OCI-LY3 (cell line): Measurements from ENCODE around the gene MAP4K2.

ENCODE experiments used
- H2AFZ ChIP-seq: fragments of 200-600, 300-600 bp; shearing (Covaris generic); 2 replicates; pipeline ENCODE4 v1.6.0; 2014; ENCODE audit warnings: antibody characterized with exemption, low read depth, low read length
- H3K27ac ChIP-seq: fragments of 200-600, 300-600 bp; sonication (generic); 2 replicates; pipeline ENCODE4 v1.5.1; 2014; ENCODE audit warnings: mild to moderate bottlenecking, low read length, moderate library complexity, mixed read lengths
- H3K27me3 ChIP-seq: fragments of 200-600, 300-600 bp; sonication (generic); 2 replicates; pipeline ENCODE4 v1.6.1; 2014; ENCODE audit warnings: low read depth, low read length, mixed read lengths
- H3K36me3 ChIP-seq: fragments of 200-600, 300-600 bp; sonication (generic); replicated peaks from 2 replicates; pipeline ENCODE3; 2014; ENCODE audit warnings: low read depth, low read length, mixed read lengths
- H3K4me1 ChIP-seq: fragments of 300-600, 200-600 bp; sonication (generic); 2 replicates; pipeline ENCODE4 v1.6.1; 2014; ENCODE audit warnings: low read length, mixed read lengths
- H3K4me2 ChIP-seq: fragments of 200-600, 300-600 bp; sonication (generic); 2 replicates; pipeline ENCODE4 v1.6.1; 2014; ENCODE audit warnings: low read length, mixed read lengths
- H3K4me3 ChIP-seq: fragments of 300-600, 200-600 bp; sonication (generic); 2 replicates; pipeline ENCODE4 v1.5.1; 2014; ENCODE audit warnings: antibody characterized with exemption, mild to moderate bottlenecking, low read length, moderate library complexity
- H3K79me2 ChIP-seq: fragments of 300-600, 200-600 bp; shearing (Covaris generic); 2 replicates; pipeline ENCODE4 v1.6.1; 2014; ENCODE audit warnings: mild to moderate bottlenecking, low read length, mixed read lengths
- H3K9ac ChIP-seq: fragments of 300-600, 200-600 bp; shearing (Covaris generic); 2 replicates; pipeline ENCODE4 v1.6.0; 2014; ENCODE audit warnings: mild to moderate bottlenecking, low read length, moderate library complexity
- H3K9me3 ChIP-seq: fragments of 200-600, 300-600 bp; shearing (Covaris generic); 2 replicates; pipeline ENCODE4 v1.6.1; 2014; ENCODE audit warnings: low read length, mixed read lengths; ENCODE audit not compliant: insufficient read depth
- H4K20me1 ChIP-seq: fragments of 200-600, 300-600 bp; sonication (generic); 2 replicates; pipeline ENCODE4 v1.6.1; 2016; ENCODE audit warnings: low read length, mixed read lengths; ENCODE audit not compliant: insufficient read depth
- EZH2phosphoT487 ChIP-seq: fragments of 200-600 bp; shearing (Covaris generic); IDR thresholded peaks from 2 replicates; pipeline ENCODE4 v1.6.1; 2018; ENCODE audit warnings: antibody characterized with exemption, mixed run types, low read depth
- TF ChIP-seq, protein P1 (sequence below): fragments of 200-600, 300-600 bp; sonication (generic); IDR thresholded peaks from 2 replicates; pipeline ENCODE4 v1.5.1; 2014; ENCODE audit warnings: antibody characterized with exemption, low read length, low read depth

MAP4K2 gene

DNA sequence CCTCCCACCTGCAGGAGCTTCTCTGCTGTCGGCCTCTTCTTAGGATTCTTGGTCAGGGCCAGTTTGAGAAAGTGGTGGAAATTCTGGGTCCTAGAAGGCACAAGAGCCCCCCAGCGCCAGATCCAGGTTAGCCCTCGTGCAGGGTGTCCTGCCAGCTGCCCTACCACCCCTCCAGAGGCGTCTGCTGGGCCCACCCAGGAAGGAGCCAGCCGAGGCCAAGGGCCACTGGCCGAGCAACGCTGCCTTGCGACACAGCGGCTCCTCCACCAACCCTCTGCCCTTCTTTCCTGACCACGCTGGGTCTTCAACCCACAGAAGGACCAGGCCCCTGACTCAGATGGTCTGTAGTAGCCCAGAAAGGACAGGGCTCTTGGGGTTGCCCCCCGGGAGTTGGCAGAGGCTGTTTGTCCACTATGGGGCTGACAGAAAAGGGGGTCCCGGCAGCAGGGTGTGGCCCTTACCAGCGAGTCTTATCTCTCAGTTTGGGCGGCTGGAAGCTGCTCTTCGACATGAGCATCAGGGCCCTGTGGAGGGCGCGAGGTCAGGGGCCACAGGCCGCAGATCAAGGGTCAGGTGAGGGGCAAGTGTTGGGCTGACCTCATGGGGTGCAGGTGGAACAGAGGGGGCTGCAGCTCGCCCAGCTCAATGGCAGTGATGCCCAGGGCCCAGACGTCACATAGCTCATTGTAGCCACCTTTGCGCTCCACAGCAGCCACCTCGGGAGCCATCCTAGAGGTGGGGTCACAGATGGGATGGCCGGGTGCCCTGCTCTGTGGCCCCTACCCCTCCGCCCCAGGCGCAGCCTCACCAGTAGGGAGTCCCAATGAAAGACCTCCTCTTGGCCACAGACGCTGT is 2.5 kb downstream of the MAP4K2 start:
- H3K27me3 ChIP-seq = no peaks in the 10 kb centered on the region
- H3K4me2 ChIP-seq = no peak overlapping the region
- no peaks in the 10 kb centered on the region for H4K20me1 ChIP-seq
- no peak for TF ChIP-seq EZH2phosphoT487
- TF ChIP-seq, protein P1, sequence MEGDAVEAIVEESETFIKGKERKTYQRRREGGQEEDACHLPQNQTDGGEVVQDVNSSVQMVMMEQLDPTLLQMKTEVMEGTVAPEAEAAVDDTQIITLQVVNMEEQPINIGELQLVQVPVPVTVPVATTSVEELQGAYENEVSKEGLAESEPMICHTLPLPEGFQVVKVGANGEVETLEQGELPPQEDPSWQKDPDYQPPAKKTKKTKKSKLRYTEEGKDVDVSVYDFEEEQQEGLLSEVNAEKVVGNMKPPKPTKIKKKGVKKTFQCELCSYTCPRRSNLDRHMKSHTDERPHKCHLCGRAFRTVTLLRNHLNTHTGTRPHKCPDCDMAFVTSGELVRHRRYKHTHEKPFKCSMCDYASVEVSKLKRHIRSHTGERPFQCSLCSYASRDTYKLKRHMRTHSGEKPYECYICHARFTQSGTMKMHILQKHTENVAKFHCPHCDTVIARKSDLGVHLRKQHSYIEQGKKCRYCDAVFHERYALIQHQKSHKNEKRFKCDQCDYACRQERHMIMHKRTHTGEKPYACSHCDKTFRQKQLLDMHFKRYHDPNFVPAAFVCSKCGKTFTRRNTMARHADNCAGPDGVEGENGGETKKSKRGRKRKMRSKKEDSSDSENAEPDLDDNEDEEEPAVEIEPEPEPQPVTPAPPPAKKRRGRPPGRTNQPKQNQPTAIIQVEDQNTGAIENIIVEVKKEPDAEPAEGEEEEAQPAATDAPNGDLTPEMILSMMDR = no peak
- peaks cover 45% of the 10 kb centered on the region for H3K36me3 ChIP-seq
- no peak overlapping the region for H2AFZ ChIP-seq
- H3K79me2 ChIP-seq = peaks cover 16% of the 10 kb centered on the region
- no peak overlapping the region for H3K9ac ChIP-seq
- no peak overlapping the region for H3K27ac ChIP-seq
- H3K4me1 ChIP-seq = peaks cover 19% of the 10 kb centered on the region
- H3K9me3 ChIP-seq = no peaks in the 10 kb centered on the region
- H3K4me3 ChIP-seq = no peak overlapping the region

DNA sequence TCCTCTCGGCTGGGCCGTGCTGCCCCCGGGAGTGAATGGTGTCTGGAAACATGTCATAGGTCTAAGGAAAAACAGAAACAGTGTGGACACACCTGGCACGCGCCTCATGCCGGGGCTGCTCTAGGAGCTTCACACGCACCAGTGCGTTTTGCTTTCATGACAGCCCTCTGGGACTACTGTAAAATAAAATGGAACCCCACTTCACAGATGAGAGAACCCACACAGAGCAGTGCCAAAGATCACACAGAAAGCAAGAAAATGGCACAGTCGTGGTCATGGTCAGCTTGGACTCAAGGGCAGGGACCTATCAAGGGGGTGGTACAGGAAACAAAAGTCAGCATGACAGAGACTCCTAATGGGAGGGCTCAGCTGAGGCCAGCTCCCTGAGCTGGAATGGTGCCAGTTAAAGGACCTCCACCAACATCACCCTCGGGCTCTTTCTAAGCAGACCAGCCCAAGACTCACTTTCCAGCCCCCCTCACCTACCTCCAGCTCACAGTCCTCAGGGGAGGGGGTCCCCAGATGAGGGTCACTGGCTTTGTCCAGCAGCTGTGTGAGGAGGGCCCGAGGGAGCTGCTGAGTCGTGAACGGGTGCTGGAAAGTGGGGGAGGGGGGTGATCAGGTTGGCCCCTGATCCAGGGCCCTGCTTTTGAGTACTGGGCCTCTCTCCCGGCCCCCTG is 3.3 kb downstream of the MAP4K2 start:
- H3K9ac ChIP-seq = no peak overlapping the region
- H3K4me2 ChIP-seq = no peak overlapping the region
- H3K4me3 ChIP-seq = no peak overlapping the region
- H3K27ac ChIP-seq = no peak overlapping the region
- TF ChIP-seq, protein P1 = no peak
- TF ChIP-seq EZH2phosphoT487 = no peak
- H3K9me3 ChIP-seq = no peaks in the 10 kb centered on the region
- no peak overlapping the region for H2AFZ ChIP-seq
- H4K20me1 ChIP-seq = no peaks in the 10 kb centered on the region
- H3K79me2 ChIP-seq = peaks cover 16% of the 10 kb centered on the region
- H3K4me1 ChIP-seq = peaks cover 19% of the 10 kb centered on the region
- H3K27me3 ChIP-seq = no peaks in the 10 kb centered on the region
- H3K36me3 ChIP-seq = peaks cover 44% of the 10 kb centered on the region

DNA sequence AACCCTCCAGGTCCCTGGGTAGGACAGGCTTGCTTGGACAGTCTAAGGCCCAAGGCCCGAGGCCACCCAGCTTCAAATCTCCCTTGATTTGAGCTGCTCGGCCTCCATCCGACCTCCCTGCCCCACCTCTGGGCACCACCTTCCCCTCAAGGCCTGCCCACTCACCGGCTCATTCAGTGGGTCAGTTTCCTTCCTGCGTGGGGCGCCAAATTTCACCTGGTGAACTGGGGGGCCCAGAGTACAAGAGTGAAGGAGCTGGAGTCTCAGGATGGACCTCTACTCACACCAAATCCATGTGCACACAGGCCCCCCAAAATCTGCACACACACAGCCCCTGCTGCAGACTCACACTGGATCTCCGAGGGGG is 3.8 kb downstream of the MAP4K2 start:
- H3K9ac ChIP-seq = no peak overlapping the region
- no peak overlapping the region for H3K4me2 ChIP-seq
- H4K20me1 ChIP-seq = no peaks in the 10 kb centered on the region
- H2AFZ ChIP-seq = no peak overlapping the region
- H3K27me3 ChIP-seq = no peaks in the 10 kb centered on the region
- peaks cover 19% of the 10 kb centered on the region for H3K4me1 ChIP-seq
- TF ChIP-seq EZH2phosphoT487 = no peak
- TF ChIP-seq, protein P1 = no peak
- no peaks in the 10 kb centered on the region for H3K9me3 ChIP-seq
- H3K27ac ChIP-seq = no peak overlapping the region
- H3K4me3 ChIP-seq = no peak overlapping the region
- H3K79me2 ChIP-seq = peaks cover 16% of the 10 kb centered on the region
- H3K36me3 ChIP-seq = peaks cover 40% of the 10 kb centered on the region

DNA sequence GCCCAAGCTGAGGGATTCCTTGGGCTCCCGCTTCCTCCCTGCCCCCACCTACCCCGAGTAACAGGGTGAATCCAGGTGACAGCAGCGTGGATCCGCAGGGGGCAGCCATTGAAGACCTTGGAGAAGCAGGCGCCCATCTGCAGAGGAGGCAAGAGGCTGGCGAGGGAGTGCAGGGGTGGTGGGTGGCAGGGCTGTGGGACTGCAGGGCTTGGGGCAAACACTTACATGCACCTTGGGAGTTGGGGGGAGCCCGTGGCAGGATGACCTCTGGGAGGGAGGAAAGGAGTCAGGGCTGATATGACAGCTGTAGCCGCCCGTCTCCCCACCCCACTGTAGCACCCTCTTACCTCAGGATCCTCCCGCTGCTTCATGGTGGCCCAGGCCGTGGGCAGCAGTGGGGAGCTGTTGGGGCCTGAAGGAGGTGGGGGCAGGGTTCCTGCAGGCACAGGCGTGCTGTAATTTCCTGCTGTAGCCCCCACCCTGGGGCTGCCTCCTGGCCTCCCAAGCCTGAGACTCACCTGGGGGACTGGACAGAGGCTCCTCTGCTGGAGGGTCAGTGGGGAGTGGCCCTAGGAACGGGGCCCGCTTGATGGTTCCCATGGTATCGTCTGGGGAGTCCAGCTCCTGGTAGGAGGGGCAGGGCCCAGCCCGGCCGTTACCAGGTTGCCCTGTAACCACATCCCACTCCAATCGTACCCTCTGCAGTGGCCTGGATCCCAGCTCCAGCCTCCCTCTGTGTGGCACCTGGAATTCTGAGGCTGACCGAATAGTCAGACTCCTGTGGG is 6.1 kb downstream of the MAP4K2 start:
- Histone ChIP-seq H3K4me2 (no peak overlapping the region), H3K27me3 (no peaks in the 10 kb centered on the region), H3K4me3 (no peak overlapping the region), H3K27ac (no peak overlapping the region), H3K9me3 (no peaks in the 10 kb centered on the region), H2AFZ (no peak overlapping the region), H4K20me1 (no peaks in the 10 kb centered on the region), H3K36me3 (peaks cover 40% of the 10 kb centered on the region), H3K4me1 (peaks cover 10% of the 10 kb centered on the region), H3K79me2 (peaks cover 3% of the 10 kb centered on the region), H3K9ac (no peak overlapping the region)
- TF ChIP-seq, protein P1 = no peak
- no peak for TF ChIP-seq EZH2phosphoT487
